Measurements from ENCODE around the gene MKNK2. TPM values are rescaled to one million over a fixed set of nuclear protein-coding genes. Genes with fewer than 3 reads are reported as not detected.

The MKNK2 gene
- total and polyA plus RNA-seq, 3 donors from 2014 or later: 76.5 to 103 (median 93.0) TPM

DNA sequence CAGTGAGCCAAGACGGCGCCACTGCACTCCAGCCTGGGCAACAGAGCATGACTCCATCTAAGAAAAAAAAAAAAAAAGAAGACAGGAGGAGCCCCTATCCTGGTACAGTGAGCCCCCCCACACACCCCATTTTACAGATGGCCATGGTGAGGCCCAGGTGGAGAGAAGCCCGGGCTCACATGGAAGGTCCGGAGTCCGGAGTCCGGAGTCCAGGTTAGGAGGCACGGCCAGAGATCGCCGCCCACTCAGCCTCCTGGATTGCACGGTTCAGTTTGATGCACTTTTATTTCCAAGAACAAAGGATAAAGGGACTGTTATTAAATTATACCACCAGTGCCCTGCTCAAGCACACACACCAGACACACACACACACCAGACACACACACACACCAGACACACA lies 24.3 kb downstream of the MKNK2 start:
- WGBS, 2 donors: 82 to 92% methylated on average over 10 of the region's 10 CpGs
- intact Hi-C loops (cut with DNase I; ENCODE audit: low total_unique reads): loop anchor here (10.0 kb wide), 1 partner anchor 48 kb away; no protein-coding TSS in a partner anchor
- no peak overlapping the region for H3K27ac ChIP-seq

DNA sequence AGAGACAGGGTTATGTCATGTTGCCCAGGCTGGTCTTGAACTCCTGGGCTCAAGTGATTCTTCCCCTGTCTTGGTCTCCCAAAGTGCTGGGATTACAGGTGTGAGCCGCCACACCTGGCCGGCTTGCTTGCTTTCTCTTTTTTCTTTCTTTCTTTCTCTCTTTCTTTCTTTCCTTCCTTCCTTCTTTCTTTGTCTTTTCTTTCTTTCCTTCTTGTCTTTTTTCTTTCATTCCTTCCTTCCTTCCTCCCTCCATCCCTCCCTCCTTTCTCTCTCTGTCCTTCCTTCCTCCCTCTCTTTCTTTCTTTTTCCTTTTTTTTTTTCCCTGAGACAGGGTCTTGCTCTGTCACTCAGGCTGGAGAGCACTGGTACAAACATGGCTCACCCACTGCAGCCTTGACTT lies 28.8 kb downstream of the MKNK2 start:
- Histone ChIP-seq H3K9me3 (no peaks in the 10 kb centered on the region), H3K4me3 (no peak overlapping the region), H3K4me1 (peaks cover 3% of the 10 kb centered on the region), H3K27me3 (no peaks in the 10 kb centered on the region), H3K36me3 (ENCODE audit: low read depth, missing control alignments) (no peaks in the 10 kb centered on the region), H3K27ac (no peak overlapping the region)
- WGBS, 2 donors: 100% methylated on average over 2 of the region's 2 CpGs
- no peak for TF ChIP-seq POLR2A (IDR thresholded peaks at IDR 0.05)
- TF ChIP-seq, protein P1, sequence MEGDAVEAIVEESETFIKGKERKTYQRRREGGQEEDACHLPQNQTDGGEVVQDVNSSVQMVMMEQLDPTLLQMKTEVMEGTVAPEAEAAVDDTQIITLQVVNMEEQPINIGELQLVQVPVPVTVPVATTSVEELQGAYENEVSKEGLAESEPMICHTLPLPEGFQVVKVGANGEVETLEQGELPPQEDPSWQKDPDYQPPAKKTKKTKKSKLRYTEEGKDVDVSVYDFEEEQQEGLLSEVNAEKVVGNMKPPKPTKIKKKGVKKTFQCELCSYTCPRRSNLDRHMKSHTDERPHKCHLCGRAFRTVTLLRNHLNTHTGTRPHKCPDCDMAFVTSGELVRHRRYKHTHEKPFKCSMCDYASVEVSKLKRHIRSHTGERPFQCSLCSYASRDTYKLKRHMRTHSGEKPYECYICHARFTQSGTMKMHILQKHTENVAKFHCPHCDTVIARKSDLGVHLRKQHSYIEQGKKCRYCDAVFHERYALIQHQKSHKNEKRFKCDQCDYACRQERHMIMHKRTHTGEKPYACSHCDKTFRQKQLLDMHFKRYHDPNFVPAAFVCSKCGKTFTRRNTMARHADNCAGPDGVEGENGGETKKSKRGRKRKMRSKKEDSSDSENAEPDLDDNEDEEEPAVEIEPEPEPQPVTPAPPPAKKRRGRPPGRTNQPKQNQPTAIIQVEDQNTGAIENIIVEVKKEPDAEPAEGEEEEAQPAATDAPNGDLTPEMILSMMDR (IDR thresholded peaks at IDR 0.05): no peak
- intact Hi-C loops (cut with DNase I; ENCODE audit: low total_unique reads): loop anchor here (10.0 kb wide), 1 partner anchor 53 kb away; no protein-coding TSS in a partner anchor
- DNase-seq: no peak

More for the DNA sequence above, 24.3 kb downstream of the MKNK2 start:
- H3K27me3 ChIP-seq: no peaks in the 10 kb centered on the region
- DNase-seq: no peak
- H3K4me1 ChIP-seq: peaks cover 11% of the 10 kb centered on the region
- no peaks in the 10 kb centered on the region for H3K9me3 ChIP-seq
- no peak overlapping the region for H3K4me3 ChIP-seq
- no peak for TF ChIP-seq POLR2A (IDR thresholded peaks at IDR 0.05)
- TF ChIP-seq, protein P1 (IDR thresholded peaks at IDR 0.05): no peak
- no peaks in the 10 kb centered on the region for H3K36me3 ChIP-seq (ENCODE audit: low read depth, missing control alignments)

DNA sequence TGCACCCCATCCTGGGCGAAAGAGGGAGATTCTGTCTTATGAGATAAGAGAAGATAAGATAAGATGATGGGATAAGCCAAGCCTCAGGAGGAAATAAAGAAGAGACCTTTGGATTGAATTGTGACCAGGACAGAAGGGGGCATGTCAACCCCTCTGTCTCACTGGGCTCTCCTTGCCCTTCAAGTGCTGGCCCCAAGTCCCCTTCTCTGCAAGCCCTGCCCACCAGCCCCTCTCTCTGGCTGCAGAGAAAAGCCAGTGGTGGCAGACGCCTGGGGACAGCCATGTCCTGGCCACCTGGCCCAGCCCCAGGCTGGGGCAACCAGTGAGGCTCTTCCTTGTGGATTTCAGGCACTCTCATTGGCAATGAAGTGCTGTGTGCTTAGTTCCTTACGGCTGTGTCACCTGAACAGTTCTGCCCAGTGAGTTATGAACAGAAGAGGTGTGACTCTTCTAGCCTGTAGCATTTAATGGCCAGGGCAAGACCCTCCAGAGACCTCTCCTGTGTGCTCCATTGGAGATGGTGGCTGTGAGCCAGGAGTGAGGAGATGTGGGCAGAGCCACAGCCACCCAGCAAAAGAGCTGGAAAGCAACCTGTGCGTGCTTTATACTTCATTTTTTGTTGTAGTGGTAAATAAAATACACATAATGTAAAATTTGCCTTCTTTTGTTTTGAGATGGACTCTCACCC lies 29.4 kb downstream of the MKNK2 start:
- TF ChIP-seq POLR2A (IDR thresholded peaks at IDR 0.05): no peak
- TF ChIP-seq, protein P1 (IDR thresholded peaks at IDR 0.05): no peak
- H3K9me3 ChIP-seq: no peaks in the 10 kb centered on the region
- no peaks in the 10 kb centered on the region for H3K36me3 ChIP-seq (ENCODE audit: low read depth, missing control alignments)
- DNase-seq: no peak
- no peaks in the 10 kb centered on the region for H3K27me3 ChIP-seq
- H3K4me3 ChIP-seq: no peak overlapping the region
- WGBS, 2 donors: 79 to 84% methylated on average over 4 of the region's 4 CpGs
- H3K4me1 ChIP-seq: no peaks in the 10 kb centered on the region
- intact Hi-C loops (cut with DNase I; ENCODE audit: low total_unique reads): loop anchor here (10.0 kb wide), 1 partner anchor 53 kb away; no protein-coding TSS in a partner anchor
- H3K27ac ChIP-seq: no peak overlapping the region

DNA sequence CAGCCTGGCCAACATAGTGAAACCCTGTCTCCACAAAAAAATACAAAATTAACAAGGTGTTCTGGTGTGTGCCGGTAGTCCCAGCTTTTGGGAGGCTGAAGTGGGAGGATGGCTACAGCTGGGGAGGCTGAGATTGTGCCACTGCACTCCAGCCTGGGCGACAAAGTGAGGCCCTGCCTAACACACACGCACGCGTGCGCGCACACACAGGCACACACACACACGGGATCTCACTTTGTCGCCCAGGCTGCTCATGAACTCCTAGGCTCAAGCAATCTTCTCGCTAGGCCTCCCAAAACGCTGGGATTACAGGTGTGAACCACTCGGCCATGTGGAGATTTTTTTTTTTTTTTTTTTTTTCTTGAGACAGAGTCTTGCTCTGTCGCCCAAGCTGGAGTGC lies 32.3 kb downstream of the MKNK2 start:
- TF ChIP-seq, protein P1 (IDR thresholded peaks at IDR 0.05): no peak
- no peak for TF ChIP-seq POLR2A (IDR thresholded peaks at IDR 0.05)

More for the DNA sequence above, 32.3 kb downstream of the MKNK2 start:
- 86 to 88% methylated on average over 13 of the region's 13 CpGs for WGBS, 2 donors
- H3K27me3 ChIP-seq: no peaks in the 10 kb centered on the region
- peaks cover 8% of the 10 kb centered on the region for H3K4me1 ChIP-seq
- intact Hi-C loops (cut with DNase I; ENCODE audit: low total_unique reads): no loop called here
- no peak for DNase-seq
- no peak overlapping the region for H3K27ac ChIP-seq
- H3K9me3 ChIP-seq: no peaks in the 10 kb centered on the region
- no peaks in the 10 kb centered on the region for H3K36me3 ChIP-seq (ENCODE audit: low read depth, missing control alignments)
- no peak overlapping the region for H3K4me3 ChIP-seq
